GM23338 (cell line): ENCODE measurements around the gene HECTD1. TPM values are rescaled to one million over a fixed set of nuclear protein-coding genes. Genes with fewer than 3 reads are reported as not detected.
A peak's percentile ranks its signal among the peaks of the same experiment; 100 is the strongest.

Source experiments
- ATAC-seq: fragments of 200-7000 bp; cut with Tn5 transposase; 3 replicates; pipeline ENCODE4 v1.9.1; 2020
- DNase-seq: peaks from one replicate; pipeline ENCODE4 v3.0.0-alpha.2; 2015; ENCODE audit warnings: low spot score
- H2AFZ ChIP-seq: fragments of 200-600 bp; sonication (generic); 2 replicates; pipeline ENCODE4 v1.8.0; 2016; ENCODE audit warnings: antibody characterized with exemption, mild to moderate bottlenecking, moderate library complexity
- H3F3A ChIP-seq: fragments of 200-600 bp; sonication (generic); replicated peaks from 2 replicates; pipeline ENCODE4 v1.8.0; 2017; ENCODE audit warnings: antibody characterized with exemption, mixed run types, low read depth
- H3K27ac ChIP-seq: fragments of 200-600 bp; sonication (generic); 2 replicates; pipeline ENCODE4 v1.6.1; 2016; ENCODE audit warnings: low read depth
- H3K27me3 ChIP-seq: fragments of 200-600 bp; sonication (generic); 2 replicates; pipeline ENCODE4 v1.8.0; 2016; ENCODE audit warnings: mild to moderate bottlenecking, mixed run types, moderate library complexity; ENCODE audit not compliant: insufficient read depth
- H3K36me3 ChIP-seq: fragments of 200-600 bp; sonication (generic); 2 replicates; pipeline ENCODE4 v1.8.0; 2016; ENCODE audit warnings: mild to moderate bottlenecking; ENCODE audit not compliant: insufficient read depth
- H3K4me1 ChIP-seq: fragments of 200-600 bp; sonication (generic); 2 replicates; pipeline ENCODE4 v1.8.0; 2016; ENCODE audit warnings: mild to moderate bottlenecking, moderate library complexity; ENCODE audit not compliant: insufficient read depth
- H3K4me2 ChIP-seq: fragments of 200-600 bp; sonication (generic); 2 replicates; pipeline ENCODE4 v1.7.1; 2017; ENCODE audit warnings: mixed run types
- H3K4me3 ChIP-seq: fragments of 200-600 bp; sonication (generic); 2 replicates; pipeline ENCODE4 v1.6.1; 2016; ENCODE audit warnings: mixed run types
- H3K79me2 ChIP-seq: fragments of 200-600 bp; sonication (generic); replicated peaks from 2 replicates; pipeline ENCODE4 v1.8.0; 2017; ENCODE audit warnings: mild to moderate bottlenecking; ENCODE audit not compliant: insufficient read depth
- H3K9me2 ChIP-seq: fragments of 200-600 bp; sonication (generic); 2 replicates; pipeline ENCODE4 v1.8.0; 2017; ENCODE audit not compliant: insufficient read depth
- H4K20me1 ChIP-seq: fragments of 200-600 bp; sonication (generic); replicated peaks from 2 replicates; pipeline ENCODE4 v1.8.0; 2017; ENCODE audit warnings: mild to moderate bottlenecking; ENCODE audit not compliant: insufficient read depth
- H3K27ac Mint-ChIP-seq: 2 replicates; pipeline ENCODE4 v1.8.0; 2020; ENCODE audit warnings: inconsistent platforms, mild to moderate bottlenecking, moderate library complexity, mixed read lengths
- H3K27me3 Mint-ChIP-seq: 3 replicates; pipeline ENCODE4 v1.8.0; 2022; ENCODE audit warnings: low read depth, mild to moderate bottlenecking, moderate library complexity, mixed read lengths, inconsistent platforms; ENCODE audit not compliant: insufficient read depth, poor library complexity
- H3K36me3 Mint-ChIP-seq: 3 replicates; pipeline ENCODE4 v1.8.0; 2021; ENCODE audit warnings: low read depth, mild to moderate bottlenecking, inconsistent platforms, moderate library complexity, mixed read lengths
- H3K4me1 Mint-ChIP-seq: 3 replicates; pipeline ENCODE4 v1.8.0; 2020; ENCODE audit warnings: mild to moderate bottlenecking, inconsistent platforms, mixed read lengths
- H3K4me3 Mint-ChIP-seq: 3 replicates; pipeline ENCODE4 v1.8.0; 2021; ENCODE audit warnings: moderate library complexity, mild to moderate bottlenecking, inconsistent platforms, mixed read lengths
- H3K9me3 Mint-ChIP-seq: 3 replicates; pipeline ENCODE4 v1.8.0; 2020; ENCODE audit warnings: moderate library complexity, mild to moderate bottlenecking, inconsistent platforms, mixed read lengths
- CREB1 ChIP-seq: fragments of 250-450 bp; sonication (Bioruptor Pico); IDR thresholded peaks from 2 replicates; pipeline ENCODE4 v1.5.0; 2020; ENCODE audit warnings: low read depth, mild to moderate bottlenecking, moderate library complexity
- EZH2 ChIP-seq: fragments of 200-600 bp; sonication (generic); IDR thresholded peaks from one replicate; pipeline ENCODE4 v1.8.0; 2017; ENCODE audit warnings: antibody characterized with exemption, mild to moderate bottlenecking, low read depth; ENCODE audit not compliant: unreplicated experiment
- EZH2phosphoT487 ChIP-seq: fragments of 200-600 bp; sonication (generic); IDR thresholded peaks from one replicate; pipeline ENCODE4 v1.8.1; 2018; ENCODE audit warnings: antibody characterized with exemption; ENCODE audit not compliant: unreplicated experiment
- JUNB ChIP-seq: IDR thresholded peaks from one replicate; pipeline ENCODE4 v1.6.1; 2016; ENCODE audit warnings: antibody characterized with exemption; ENCODE audit not compliant: unreplicated experiment
- NANOG ChIP-seq: IDR thresholded peaks from 2 replicates; pipeline ENCODE4 v1.6.1; 2016; ENCODE audit warnings: antibody characterized with exemption, borderline replicate concordance
- POLR2AphosphoS5 ChIP-seq: IDR thresholded peaks from 2 replicates; pipeline ENCODE4 v1.6.1; 2016; ENCODE audit warnings: antibody characterized with exemption, low read depth
- REST ChIP-seq: IDR thresholded peaks from one replicate; pipeline ENCODE4 v1.6.1; 2018; ENCODE audit warnings: antibody characterized with exemption; ENCODE audit not compliant: unreplicated experiment
- STAT1 ChIP-seq: IDR thresholded peaks from one replicate; pipeline ENCODE4 v1.6.1; 2016; ENCODE audit warnings: antibody characterized with exemption; ENCODE audit not compliant: unreplicated experiment
- ZNF114 ChIP-seq: fragments of 250-450 bp; sonication (Bioruptor Pico); IDR thresholded peaks from 2 replicates; pipeline ENCODE4 v1.5.0; 2020; ENCODE audit warnings: mild to moderate bottlenecking, moderate library complexity
- ZNF331 ChIP-seq: fragments of 250-450 bp; sonication (Bioruptor Pico); IDR thresholded peaks from 2 replicates; pipeline ENCODE4 v1.5.0; 2020; ENCODE audit warnings: low read depth, mild to moderate bottlenecking, moderate library complexity
- polyA plus RNA-seq: library from polyadenylated mRNA; unstranded; fragments of >200 nt; fragmentation: Nextera tagmentation; extraction: Ambion mirVana; gene quantifications from 2 replicates; pipeline ENCODE4 v1.2.1, GENCODE V29; 2016
- total RNA-seq: library from RNA; depleted of rRNA; stranded (reverse); fragments of >200 nt; shearing (Covaris generic); gene quantifications from 2 replicates; pipeline ENCODE4 v1.2.3, GENCODE V29; 2014
- TF ChIP-seq, protein P1 (sequence below): fragments of 250-450 bp; sonication (Bioruptor Pico); IDR thresholded peaks from 2 replicates; pipeline ENCODE4 v1.5.0; 2020; ENCODE audit warnings: mild to moderate bottlenecking, moderate library complexity
- TF ChIP-seq, protein P2 (sequence below): IDR thresholded peaks from 2 replicates; pipeline ENCODE4 v1.6.1; 2016; ENCODE audit warnings: antibody characterized with exemption
- TF ChIP-seq, protein P3 (sequence below), 2 experiments: fragments of 200-600 bp in 1 of 2; sonication (generic) in 1 of 2; conservative IDR thresholded peaks; 2 replicates each; pipeline versions ENCODE4 v1.5.1 to v1.6.1; 2016 to 2017; ENCODE audit warnings: antibody characterized with exemption in 2 of 2, low read depth in 2 of 2, mild to moderate bottlenecking in 2 of 2, moderate library complexity in 1 of 2

HECTD1 gene
- total and polyA plus RNA-seq, 2 experiments from 2014 or later = 42.1 to 132 TPM

DNA sequence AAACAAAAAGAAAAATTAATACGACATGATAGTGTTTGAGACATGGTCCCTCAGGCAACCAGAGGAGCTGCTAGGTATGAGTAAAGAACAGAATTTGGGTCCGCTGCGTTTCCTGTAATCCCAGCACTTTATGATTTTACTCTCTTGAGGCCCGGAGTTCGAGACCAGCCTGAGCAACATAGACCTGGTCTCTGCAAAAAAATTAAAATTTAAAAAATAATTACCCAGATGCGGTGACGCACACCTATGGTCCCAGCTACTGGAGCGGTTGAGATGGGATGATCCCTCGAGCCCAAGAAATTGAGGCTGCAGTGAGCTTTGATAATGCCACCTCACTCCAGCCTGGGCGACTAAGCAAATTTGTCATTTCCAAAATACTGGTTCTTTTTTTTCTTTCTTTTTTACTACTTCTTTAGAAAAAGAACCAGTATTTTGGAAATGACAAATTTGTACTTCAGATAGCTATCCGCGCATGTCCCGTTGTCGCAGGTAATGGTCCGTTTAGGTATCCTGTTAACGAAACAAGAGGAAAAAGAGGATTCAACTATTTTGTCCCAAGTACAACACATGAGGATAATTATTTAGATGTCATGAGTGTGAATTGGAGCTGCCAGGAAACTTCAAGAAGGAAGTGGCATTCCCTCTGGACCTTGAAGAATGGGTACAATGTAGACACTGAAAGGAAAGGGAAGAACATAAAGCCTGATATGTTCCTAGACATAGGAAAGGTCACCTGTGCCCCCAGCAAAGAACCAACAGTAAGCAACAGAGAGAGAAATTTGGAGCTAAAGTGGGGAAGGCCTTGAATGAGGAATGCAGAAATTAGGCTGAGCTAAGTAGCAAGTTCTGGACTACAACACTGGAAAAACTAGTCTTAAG, 1.2 kb upstream of the HECTD1 start:
- TF ChIP-seq, protein P1, sequence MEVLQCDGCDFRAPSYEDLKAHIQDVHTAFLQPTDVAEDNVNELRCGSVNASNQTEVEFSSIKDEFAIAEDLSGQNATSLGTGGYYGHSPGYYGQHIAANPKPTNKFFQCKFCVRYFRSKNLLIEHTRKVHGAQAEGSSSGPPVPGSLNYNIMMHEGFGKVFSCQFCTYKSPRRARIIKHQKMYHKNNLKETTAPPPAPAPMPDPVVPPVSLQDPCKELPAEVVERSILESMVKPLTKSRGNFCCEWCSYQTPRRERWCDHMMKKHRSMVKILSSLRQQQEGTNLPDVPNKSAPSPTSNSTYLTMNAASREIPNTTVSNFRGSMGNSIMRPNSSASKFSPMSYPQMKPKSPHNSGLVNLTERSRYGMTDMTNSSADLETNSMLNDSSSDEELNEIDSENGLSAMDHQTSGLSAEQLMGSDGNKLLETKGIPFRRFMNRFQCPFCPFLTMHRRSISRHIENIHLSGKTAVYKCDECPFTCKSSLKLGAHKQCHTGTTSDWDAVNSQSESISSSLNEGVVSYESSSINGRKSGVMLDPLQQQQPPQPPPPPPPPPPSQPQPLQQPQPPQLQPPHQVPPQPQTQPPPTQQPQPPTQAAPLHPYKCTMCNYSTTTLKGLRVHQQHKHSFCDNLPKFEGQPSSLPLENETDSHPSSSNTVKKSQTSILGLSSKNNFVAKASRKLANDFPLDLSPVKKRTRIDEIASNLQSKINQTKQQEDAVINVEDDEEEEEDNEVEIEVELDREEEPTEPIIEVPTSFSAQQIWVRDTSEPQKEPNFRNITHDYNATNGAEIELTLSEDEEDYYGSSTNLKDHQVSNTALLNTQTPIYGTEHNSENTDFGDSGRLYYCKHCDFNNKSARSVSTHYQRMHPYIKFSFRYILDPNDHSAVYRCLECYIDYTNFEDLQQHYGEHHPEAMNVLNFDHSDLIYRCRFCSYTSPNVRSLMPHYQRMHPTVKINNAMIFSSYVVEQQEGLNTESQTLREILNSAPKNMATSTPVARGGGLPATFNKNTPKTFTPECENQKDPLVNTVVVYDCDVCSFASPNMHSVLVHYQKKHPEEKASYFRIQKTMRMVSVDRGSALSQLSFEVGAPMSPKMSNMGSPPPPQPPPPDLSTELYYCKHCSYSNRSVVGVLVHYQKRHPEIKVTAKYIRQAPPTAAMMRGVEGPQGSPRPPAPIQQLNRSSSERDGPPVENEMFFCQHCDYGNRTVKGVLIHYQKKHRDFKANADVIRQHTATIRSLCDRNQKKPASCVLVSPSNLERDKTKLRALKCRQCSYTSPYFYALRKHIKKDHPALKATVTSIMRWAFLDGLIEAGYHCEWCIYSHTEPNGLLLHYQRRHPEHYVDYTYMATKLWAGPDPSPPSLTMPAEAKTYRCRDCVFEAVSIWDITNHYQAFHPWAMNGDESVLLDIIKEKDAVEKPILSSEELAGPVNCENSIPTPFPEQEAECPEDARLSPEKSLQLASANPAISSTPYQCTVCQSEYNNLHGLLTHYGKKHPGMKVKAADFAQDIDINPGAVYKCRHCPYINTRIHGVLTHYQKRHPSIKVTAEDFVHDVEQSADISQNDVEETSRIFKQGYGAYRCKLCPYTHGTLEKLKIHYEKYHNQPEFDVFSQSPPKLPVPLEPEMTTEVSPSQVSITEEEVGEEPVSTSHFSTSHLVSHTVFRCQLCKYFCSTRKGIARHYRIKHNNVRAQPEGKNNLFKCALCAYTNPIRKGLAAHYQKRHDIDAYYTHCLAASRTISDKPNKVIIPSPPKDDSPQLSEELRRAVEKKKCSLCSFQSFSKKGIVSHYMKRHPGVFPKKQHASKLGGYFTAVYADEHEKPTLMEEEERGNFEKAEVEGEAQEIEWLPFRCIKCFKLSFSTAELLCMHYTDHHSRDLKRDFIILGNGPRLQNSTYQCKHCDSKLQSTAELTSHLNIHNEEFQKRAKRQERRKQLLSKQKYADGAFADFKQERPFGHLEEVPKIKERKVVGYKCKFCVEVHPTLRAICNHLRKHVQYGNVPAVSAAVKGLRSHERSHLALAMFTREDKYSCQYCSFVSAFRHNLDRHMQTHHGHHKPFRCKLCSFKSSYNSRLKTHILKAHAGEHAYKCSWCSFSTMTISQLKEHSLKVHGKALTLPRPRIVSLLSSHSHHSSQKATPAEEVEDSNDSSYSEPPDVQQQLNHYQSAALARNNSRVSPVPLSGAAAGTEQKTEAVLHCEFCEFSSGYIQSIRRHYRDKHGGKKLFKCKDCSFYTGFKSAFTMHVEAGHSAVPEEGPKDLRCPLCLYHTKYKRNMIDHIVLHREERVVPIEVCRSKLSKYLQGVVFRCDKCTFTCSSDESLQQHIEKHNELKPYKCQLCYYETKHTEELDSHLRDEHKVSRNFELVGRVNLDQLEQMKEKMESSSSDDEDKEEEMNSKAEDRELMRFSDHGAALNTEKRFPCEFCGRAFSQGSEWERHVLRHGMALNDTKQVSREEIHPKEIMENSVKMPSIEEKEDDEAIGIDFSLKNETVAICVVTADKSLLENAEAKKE (CRISPR knock-in tag) = no peak
- TF ChIP-seq ZNF331 (CRISPR knock-in tag) = no peak
- no peak for TF ChIP-seq POLR2AphosphoS5
- no peak for TF ChIP-seq JUNB
- TF ChIP-seq CREB1 (CRISPR knock-in tag) = no peak
- TF ChIP-seq EZH2 = no peak
- TF ChIP-seq, protein P2, sequence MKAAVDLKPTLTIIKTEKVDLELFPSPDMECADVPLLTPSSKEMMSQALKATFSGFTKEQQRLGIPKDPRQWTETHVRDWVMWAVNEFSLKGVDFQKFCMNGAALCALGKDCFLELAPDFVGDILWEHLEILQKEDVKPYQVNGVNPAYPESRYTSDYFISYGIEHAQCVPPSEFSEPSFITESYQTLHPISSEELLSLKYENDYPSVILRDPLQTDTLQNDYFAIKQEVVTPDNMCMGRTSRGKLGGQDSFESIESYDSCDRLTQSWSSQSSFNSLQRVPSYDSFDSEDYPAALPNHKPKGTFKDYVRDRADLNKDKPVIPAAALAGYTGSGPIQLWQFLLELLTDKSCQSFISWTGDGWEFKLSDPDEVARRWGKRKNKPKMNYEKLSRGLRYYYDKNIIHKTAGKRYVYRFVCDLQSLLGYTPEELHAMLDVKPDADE = no peak
- TF ChIP-seq EZH2phosphoT487 = no peak
- TF ChIP-seq, protein P3, sequence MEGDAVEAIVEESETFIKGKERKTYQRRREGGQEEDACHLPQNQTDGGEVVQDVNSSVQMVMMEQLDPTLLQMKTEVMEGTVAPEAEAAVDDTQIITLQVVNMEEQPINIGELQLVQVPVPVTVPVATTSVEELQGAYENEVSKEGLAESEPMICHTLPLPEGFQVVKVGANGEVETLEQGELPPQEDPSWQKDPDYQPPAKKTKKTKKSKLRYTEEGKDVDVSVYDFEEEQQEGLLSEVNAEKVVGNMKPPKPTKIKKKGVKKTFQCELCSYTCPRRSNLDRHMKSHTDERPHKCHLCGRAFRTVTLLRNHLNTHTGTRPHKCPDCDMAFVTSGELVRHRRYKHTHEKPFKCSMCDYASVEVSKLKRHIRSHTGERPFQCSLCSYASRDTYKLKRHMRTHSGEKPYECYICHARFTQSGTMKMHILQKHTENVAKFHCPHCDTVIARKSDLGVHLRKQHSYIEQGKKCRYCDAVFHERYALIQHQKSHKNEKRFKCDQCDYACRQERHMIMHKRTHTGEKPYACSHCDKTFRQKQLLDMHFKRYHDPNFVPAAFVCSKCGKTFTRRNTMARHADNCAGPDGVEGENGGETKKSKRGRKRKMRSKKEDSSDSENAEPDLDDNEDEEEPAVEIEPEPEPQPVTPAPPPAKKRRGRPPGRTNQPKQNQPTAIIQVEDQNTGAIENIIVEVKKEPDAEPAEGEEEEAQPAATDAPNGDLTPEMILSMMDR (conservative IDR thresholded peaks at IDR 0.05; ENCODE audit: low read depth in 2 of 2) = no peak
- no peak for TF ChIP-seq NANOG
- TF ChIP-seq REST = no peak
- no peak for TF ChIP-seq ZNF114 (CRISPR knock-in tag)
- TF ChIP-seq STAT1 = no peak
- Histone ChIP-seq H3K27me3 (no peaks in the 10 kb centered on the region), H3F3A (peaks cover 13% of the 10 kb centered on the region), H3K4me2 (peak overlapping the region; percentile 83), H4K20me1 (peaks cover 4% of the 10 kb centered on the region; the same call in 1 of the 2 replicates), H3K79me2 (peaks cover 28% of the 10 kb centered on the region), H3K4me1 (peaks cover 8% of the 10 kb centered on the region), H3K9me2 (no peaks in the 10 kb centered on the region), H3K36me3 (no peaks in the 10 kb centered on the region), H3K4me3 (peak overlapping the region; percentile 65), H2AFZ (peak overlapping the region; percentile 93), H3K27ac (peak overlapping the region; percentile 83)
- Mint-ChIP-seq H3K4me1 (peaks cover 22% of the 10 kb centered on the region), H3K9me3 (no peaks in the 10 kb centered on the region), H3K36me3 (peaks cover 15% of the 10 kb centered on the region; the same call in 2 of the 3 replicates), H3K27me3 (peaks cover 11% of the 10 kb centered on the region), H3K27ac (peak overlapping the region; percentile 98), H3K4me3 (peak overlapping the region; percentile 90)
- ATAC-seq (no peak), DNase-seq (no peak)
